Kidney (tissue), 14 donors: ENCODE measurements around the gene KIF5A. TPM values are rescaled to one million over a fixed set of nuclear protein-coding genes. Genes with fewer than 3 reads are reported as not detected.

ENCODE experiments used
- DNase-seq, 5 donors: peaks; one replicate each; pipeline ENCODE4 v3.0.0-alpha.2; 2013 to 2020
- FAIRE-seq: peaks from 2 replicates; lab custom pipeline; 2012; peaks lifted over from hg19 to GRCh38; lab: Jason Lieb, UNC
- H3K27ac ChIP-seq, 2 donors: one replicate each; pipeline ENCODE4 v1.7.0; 2013; ENCODE audit warnings: low read depth in 2 of 2, low read length in 2 of 2, inconsistent platforms in 1 of 2
- H3K27me3 ChIP-seq: one replicate; pipeline ENCODE4 v1.7.1; 2013; ENCODE audit warnings: low read length, inconsistent platforms; ENCODE audit not compliant: control insufficient read depth, insufficient read depth
- H3K36me3 ChIP-seq, 3 donors: one replicate each; pipeline versions ENCODE4 v1.7.0 to v1.7.1; 2013; ENCODE audit warnings: low read length in 3 of 3, control low read depth in 1 of 3, inconsistent platforms in 1 of 3; ENCODE audit not compliant: insufficient read depth in 3 of 3, control insufficient read depth in 2 of 3
- H3K4me1 ChIP-seq, 3 donors: one replicate each; pipeline versions ENCODE4 v1.7.0 to v1.7.1; 2013; ENCODE audit warnings: low read length in 3 of 3, inconsistent platforms in 1 of 3, low read depth in 1 of 3; ENCODE audit not compliant: control insufficient read depth in 2 of 3, insufficient read depth in 2 of 3
- H3K4me3 ChIP-seq, 3 donors: one replicate each; pipeline versions ENCODE4 v1.7.0 to v1.8.1; 2013; ENCODE audit warnings: low read length in 3 of 3, control low read depth in 1 of 3, inconsistent platforms in 1 of 3
- H3K9ac ChIP-seq, 3 donors: one replicate each; pipeline versions ENCODE4 v1.7.0 to v1.7.1; 2013; ENCODE audit warnings: low read length in 3 of 3, control low read depth in 1 of 3, inconsistent platforms in 1 of 3
- H3K9me3 ChIP-seq, 3 donors: one replicate each; pipeline versions ENCODE4 v1.7.0 to v1.7.1; 2013; ENCODE audit warnings: low read length in 3 of 3, control low read depth in 1 of 3, inconsistent platforms in 1 of 3; ENCODE audit not compliant: control insufficient read depth in 2 of 3, insufficient read depth in 1 of 3
- intact Hi-C: fragments of 100-400 bp; cut with DNase I; formaldehyde crosslinking; loops from one replicate; pipeline ENCODE4 v1.11.1; 2022
- polyA plus RNA-seq: library from polyadenylated mRNA; stranded (reverse); fragments of 350-450 nt; fragmentation: Illumina TruSeq; extraction: RNeasy Lipid Tissue Mini Kit (QIAGEN cat#74804); gene quantifications from one replicate; pipeline ENCODE4 v1.2.3, GENCODE V29; 2014; ENCODE audit warnings: low read depth, low replicate concordance; ENCODE audit not compliant: insufficient read depth
- total RNA-seq: library from RNA; stranded (reverse); fragmentation: NEBNext Ultra II Directional; extraction: Animal tissue kit (Norgen Biotek cat#: 25700); gene quantifications from one replicate; pipeline ENCODE4 v1.2.1, GENCODE V29; 2021
- TF ChIP-seq, protein P1 (sequence below): IDR thresholded peaks from 3 replicates; pipeline ENCODE4 v1.5.1; 2012; ENCODE audit warnings: mild to moderate bottlenecking, moderate library complexity, borderline replicate concordance; ENCODE audit not compliant: insufficient read depth; ENCODE audit errors: extremely low read depth
- donor health status: control.
- donor health status: control.
- donor health status: control.
- donor health status: control.
- donor health status: control.
- donor health status: DM: yes; HTN: yes; CAD: no.
- donor health status: Normal renal cell carcinoma (clear cell type).

The KIF5A gene
- total and polyA plus RNA-seq, 2 donors from 2014 or later: 0.69 to 1.3 TPM

DNA sequence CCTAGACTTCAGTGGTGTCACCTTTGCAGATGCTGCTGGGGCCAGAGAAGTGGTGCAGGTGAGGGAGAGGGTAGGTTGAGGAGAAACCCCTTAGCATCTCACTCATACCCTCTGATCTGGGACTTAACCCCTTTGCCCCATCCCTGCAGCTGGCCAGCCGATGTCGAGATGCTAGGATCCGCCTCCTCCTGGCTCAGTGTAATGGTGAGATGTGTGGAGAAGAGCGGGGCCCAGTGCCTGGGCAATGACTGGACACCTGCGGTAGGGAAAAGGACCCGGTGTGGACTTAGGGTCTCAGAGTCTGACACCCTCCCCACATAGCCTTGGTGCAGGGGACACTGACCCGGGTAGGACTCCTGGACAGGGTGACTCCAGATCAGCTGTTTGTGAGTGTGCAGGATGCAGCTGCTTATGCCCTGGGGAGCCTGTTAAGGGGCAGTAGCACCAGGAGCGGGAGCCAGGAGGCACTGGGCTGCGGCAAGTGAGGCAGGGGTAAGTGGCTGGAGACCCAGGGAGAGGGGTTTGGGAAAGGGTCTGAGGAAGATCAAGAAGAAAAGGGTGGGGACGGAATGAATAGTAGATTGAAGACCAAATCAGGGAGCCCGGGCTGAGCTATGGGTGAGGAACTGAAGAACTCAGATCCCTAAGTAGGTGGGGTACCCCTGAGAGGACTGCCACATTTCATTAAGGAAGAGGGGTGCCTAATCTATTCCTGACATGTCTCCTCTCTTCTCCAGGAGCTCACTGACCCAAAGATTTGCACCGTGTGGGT, 75.6 kb downstream of the KIF5A start:
- DNase-seq (peak in 2 of 5 donors; percentile 25 to 62), FAIRE-seq (no peak)
- Histone ChIP-seq H3K4me1 (peaks cover 0 to 19% (median 5%) of the 10 kb centered on the region in 3 donors), H3K36me3 (no peaks in the 10 kb centered on the region), H3K27ac (no peak overlapping the region), H3K27me3 (peaks cover 53% of the 10 kb centered on the region), H3K9me3 (no peaks in the 10 kb centered on the region), H3K9ac (no peak overlapping the region), H3K4me3 (no peak overlapping the region)
- TF ChIP-seq, protein P1, sequence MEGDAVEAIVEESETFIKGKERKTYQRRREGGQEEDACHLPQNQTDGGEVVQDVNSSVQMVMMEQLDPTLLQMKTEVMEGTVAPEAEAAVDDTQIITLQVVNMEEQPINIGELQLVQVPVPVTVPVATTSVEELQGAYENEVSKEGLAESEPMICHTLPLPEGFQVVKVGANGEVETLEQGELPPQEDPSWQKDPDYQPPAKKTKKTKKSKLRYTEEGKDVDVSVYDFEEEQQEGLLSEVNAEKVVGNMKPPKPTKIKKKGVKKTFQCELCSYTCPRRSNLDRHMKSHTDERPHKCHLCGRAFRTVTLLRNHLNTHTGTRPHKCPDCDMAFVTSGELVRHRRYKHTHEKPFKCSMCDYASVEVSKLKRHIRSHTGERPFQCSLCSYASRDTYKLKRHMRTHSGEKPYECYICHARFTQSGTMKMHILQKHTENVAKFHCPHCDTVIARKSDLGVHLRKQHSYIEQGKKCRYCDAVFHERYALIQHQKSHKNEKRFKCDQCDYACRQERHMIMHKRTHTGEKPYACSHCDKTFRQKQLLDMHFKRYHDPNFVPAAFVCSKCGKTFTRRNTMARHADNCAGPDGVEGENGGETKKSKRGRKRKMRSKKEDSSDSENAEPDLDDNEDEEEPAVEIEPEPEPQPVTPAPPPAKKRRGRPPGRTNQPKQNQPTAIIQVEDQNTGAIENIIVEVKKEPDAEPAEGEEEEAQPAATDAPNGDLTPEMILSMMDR: no peak
- intact Hi-C loops: no loop called here

DNA sequence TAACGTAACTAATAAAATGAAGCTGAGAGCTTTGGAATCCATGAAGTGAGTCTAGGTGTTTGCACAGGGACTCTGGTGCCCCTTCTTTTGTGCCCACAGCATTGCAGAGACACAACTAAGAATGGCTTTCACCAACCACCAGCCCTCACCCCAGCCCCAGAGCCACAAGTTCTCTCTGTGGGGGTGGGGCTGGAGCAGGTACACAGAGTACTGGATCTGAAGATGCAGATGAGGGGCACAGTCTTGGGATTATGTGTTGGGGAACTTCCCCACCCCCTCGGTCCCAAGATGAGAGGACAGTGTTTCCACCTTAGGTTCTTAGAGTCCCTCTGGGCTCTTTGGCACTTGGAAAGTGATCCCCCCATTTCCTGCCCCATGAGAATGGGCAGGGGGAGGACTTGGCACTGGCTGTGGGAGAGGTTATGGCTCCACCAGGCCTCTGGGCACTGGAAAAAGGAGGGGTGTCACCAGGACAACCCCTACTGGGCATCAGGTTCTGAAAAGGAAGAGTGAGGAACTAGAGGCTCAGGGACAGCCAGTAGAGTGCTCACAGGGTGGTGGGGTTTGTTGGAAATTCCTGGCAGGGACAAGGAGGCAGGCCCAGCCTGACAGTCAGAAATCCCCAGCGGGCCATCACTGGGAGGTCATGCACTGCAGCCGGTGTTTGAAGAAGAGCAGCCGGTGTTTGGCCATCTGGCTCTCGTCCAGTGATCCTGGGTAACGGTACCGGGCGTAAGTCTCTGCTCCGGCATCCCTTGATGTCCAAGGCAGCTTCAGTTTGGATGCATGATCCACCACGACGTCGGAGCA, 76.5 kb downstream of the KIF5A start:
- DNase-seq (peak in 2 of 5 donors; percentile 42 to 65), FAIRE-seq (no peak)
- TF ChIP-seq, protein P1: no peak
- peaks cover 58% of the 10 kb centered on the region for H3K27me3 ChIP-seq
- intact Hi-C loops: no loop called here
- H3K9ac ChIP-seq: no peak overlapping the region
- H3K36me3 ChIP-seq: no peaks in the 10 kb centered on the region
- H3K4me3 ChIP-seq: no peak overlapping the region
- no peaks in the 10 kb centered on the region for H3K9me3 ChIP-seq
- H3K4me1 ChIP-seq: peaks cover 0 to 12% (median 4%) of the 10 kb centered on the region in 3 donors
- no peak overlapping the region for H3K27ac ChIP-seq

DNA sequence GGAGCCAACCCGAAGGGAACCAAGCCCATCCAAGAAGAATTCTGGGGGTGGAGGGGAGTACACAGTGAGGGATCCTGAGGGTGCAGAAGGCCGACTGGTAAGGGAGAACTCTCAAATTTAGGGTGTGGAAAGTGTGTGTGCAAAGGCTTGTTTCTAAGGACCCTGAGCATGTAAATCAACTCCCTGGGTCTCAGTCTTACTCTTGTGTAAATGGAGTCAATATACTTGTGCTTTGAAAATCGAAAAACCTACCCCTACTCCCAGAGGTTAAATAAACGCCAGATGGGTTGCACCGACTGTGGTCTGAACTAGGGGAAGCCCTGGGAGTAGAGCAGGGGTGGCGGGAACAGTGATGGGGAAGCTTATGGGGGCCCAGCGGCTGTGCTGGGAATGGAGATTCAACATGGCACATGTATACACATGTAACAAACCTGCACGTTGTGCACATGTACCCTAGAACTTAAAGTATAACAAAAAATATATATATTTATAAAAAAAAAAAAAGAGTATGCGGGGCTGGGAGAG, 77.1 kb downstream of the KIF5A start:
- Histone ChIP-seq H3K27ac (no peak overlapping the region), H3K27me3 (peaks cover 57% of the 10 kb centered on the region), H3K36me3 (no peaks in the 10 kb centered on the region), H3K9me3 (no peaks in the 10 kb centered on the region), H3K4me3 (no peak overlapping the region), H3K4me1 (peaks cover 0 to 5% (median 0%) of the 10 kb centered on the region in 3 donors), H3K9ac (no peak overlapping the region)
- DNase-seq (peak in 1 of 5 donors; percentile 17), FAIRE-seq (no peak)
- TF ChIP-seq, protein P1: no peak
- intact Hi-C loops: no loop called here
